HG03442 (cell line): ENCODE results near the gene RBM10.

Experiments
- ATAC-seq: cut with Tn5 transposase; IDR thresholded peaks from one replicate; pipeline ENCODE4 v1.9.1; 2021; ENCODE audit warnings: mild to moderate bottlenecking, moderate library complexity; ENCODE audit not compliant: unreplicated experiment

RBM10 gene

GRCh38 chrX:47194194-47194787 is 49.3 kb downstream of the RBM10 start:
- no peak for ATAC-seq

- no peak for ATAC-seq
These were observed 51.1 kb downstream of the RBM10 start for GRCh38 chrX:47196098-47196497.

GRCh38 chrX:47197526-47197925 is 52.5 kb downstream of the RBM10 start:
- ATAC-seq = no peak

- ATAC-seq = no peak
These were observed 53.1 kb downstream of the RBM10 start for GRCh38 chrX:47198026-47198686.

GRCh38 chrX:47198687-47199080 is 53.7 kb downstream of the RBM10 start:
- ATAC-seq = no peak

GRCh38 chrX:47199286-47199685 is 54.3 kb downstream of the RBM10 start:
- ATAC-seq = no peak

GRCh38 chrX:47200385-47201150 is 55.5 kb downstream of the RBM10 start:
- ATAC-seq = no peak

GRCh38 chrX:47201345-47201944 is 56.4 kb downstream of the RBM10 start:
- ATAC-seq = no peak

- ATAC-seq = no peak
These were observed 57.3 kb downstream of the RBM10 start for GRCh38 chrX:47202316-47202715.

GRCh38 chrX:47202877-47203276 is 57.9 kb downstream of the RBM10 start:
- ATAC-seq = no peak

GRCh38 chrX:47204970-47205369 is 59.9 kb downstream of the RBM10 start:
- ATAC-seq = no peak

GRCh38 chrX:47206316-47206715 is 61.3 kb downstream of the RBM10 start:
- no peak for ATAC-seq

- no peak for ATAC-seq
These were observed 63.1 kb downstream of the RBM10 start for GRCh38 chrX:47208108-47208507.

GRCh38 chrX:47209508-47210238 is 64.7 kb downstream of the RBM10 start:
- no peak for ATAC-seq

- ATAC-seq = no peak
These were observed 65.8 kb downstream of the RBM10 start for GRCh38 chrX:47210661-47211425.

- ATAC-seq = no peak
These were observed 67.6 kb downstream of the RBM10 start for GRCh38 chrX:47212381-47213293.

- no peak for ATAC-seq
These were observed 69.5 kb downstream of the RBM10 start for GRCh38 chrX:47214435-47215077.

GRCh38 chrX:47215291-47215900 is 70.4 kb downstream of the RBM10 start:
- ATAC-seq = no peak
